NCI-H748 (cell line): Measurements from ENCODE around the gene HILPDA.
"Not testable (repeated sequence)": the region's sequence is repeated elsewhere in the genome, so short reads cannot be mapped to it uniquely, and the experiment has no call there.

Experiments
- DNase-seq: peaks from one replicate; lab custom pipeline; 2025; ENCODE audit not compliant: unreplicated experiment; lab: John Stamatoyannopoulos, UW

The HILPDA gene

GRCh38 chr7:128431221-128431620 lies 24.5 kb upstream of the HILPDA start:
- no peak for DNase-seq

- DNase-seq = no peak
Observed at GRCh38 chr7:128431754-128432153, 23.9 kb upstream of the HILPDA start.

GRCh38 chr7:128434413-128435326 lies 21.0 kb upstream of the HILPDA start:
- DNase-seq = no peak

GRCh38 chr7:128435327-128435686 lies 20.4 kb upstream of the HILPDA start:
- DNase-seq = no peak

GRCh38 chr7:128437426-128438332 lies 18.0 kb upstream of the HILPDA start:
- no peak for DNase-seq

GRCh38 chr7:128442356-128442755 lies 13.3 kb upstream of the HILPDA start:
- no peak for DNase-seq

- DNase-seq = peak; percentile 72
Observed at GRCh38 chr7:128443831-128444600, 11.7 kb upstream of the HILPDA start.

GRCh38 chr7:128446306-128446705 lies 9.4 kb upstream of the HILPDA start:
- DNase-seq = no peak

- DNase-seq = no peak
Observed at GRCh38 chr7:128447941-128448564, 7.6 kb upstream of the HILPDA start.

- DNase-seq = no peak
Observed at GRCh38 chr7:128448751-128449302, 6.9 kb upstream of the HILPDA start.

- DNase-seq = no peak
Observed at GRCh38 chr7:128450409-128450808, 5.3 kb upstream of the HILPDA start.

- no peak for DNase-seq
Observed at GRCh38 chr7:128450913-128451312, 4.8 kb upstream of the HILPDA start.

GRCh38 chr7:128452552-128452951 lies 3.1 kb upstream of the HILPDA start:
- no peak for DNase-seq

- no peak for DNase-seq
Observed at GRCh38 chr7:128453836-128454804, 1.6 kb upstream of the HILPDA start.

GRCh38 chr7:128454808-128455542 lies 703 bp upstream of the HILPDA start:
- DNase-seq = peak; percentile 52

- peak; percentile 61 for DNase-seq
Observed at GRCh38 chr7:128456255-128456725, 612 bp downstream of the HILPDA start.

GRCh38 chr7:128457385-128457784 lies 1.7 kb downstream of the HILPDA start:
- not testable (repeated sequence) for DNase-seq

- no peak for DNase-seq
Observed at GRCh38 chr7:128458956-128459355, 3.3 kb downstream of the HILPDA start.
